Gastroesophageal sphincter (tissue), 3 donors: ENCODE results near the gene SNTG2.

Source experiments
- EP300 ChIP-seq: sonication (generic); formaldehyde crosslinking; IDR thresholded peaks from one replicate; pipeline ENCODE4 v1.6.1; 2017; ENCODE audit warnings: antibody characterized with exemption, mild to moderate bottlenecking
- POLR2AphosphoS5 ChIP-seq: sonication (generic); formaldehyde crosslinking; IDR thresholded peaks from one replicate; pipeline ENCODE4 v1.6.1; 2017; ENCODE audit warnings: antibody characterized with exemption
- TF ChIP-seq, protein P1 (sequence below), 4 experiments: fragments of 200-600 bp in 2 of 4; fragments of 450-650 bp in 2 of 4; sonication (generic) in 1 of 4; IDR thresholded peaks; one replicate each; pipeline ENCODE4 v1.5.1; 2017 to 2019; ENCODE audit warnings: antibody characterized with exemption in 4 of 4, mild to moderate bottlenecking in 2 of 4, moderate library complexity in 2 of 4

GRCh38 chr2:1314254-1314653, 363.6 kb downstream of the SNTG2 start:
- TF ChIP-seq, protein P1, sequence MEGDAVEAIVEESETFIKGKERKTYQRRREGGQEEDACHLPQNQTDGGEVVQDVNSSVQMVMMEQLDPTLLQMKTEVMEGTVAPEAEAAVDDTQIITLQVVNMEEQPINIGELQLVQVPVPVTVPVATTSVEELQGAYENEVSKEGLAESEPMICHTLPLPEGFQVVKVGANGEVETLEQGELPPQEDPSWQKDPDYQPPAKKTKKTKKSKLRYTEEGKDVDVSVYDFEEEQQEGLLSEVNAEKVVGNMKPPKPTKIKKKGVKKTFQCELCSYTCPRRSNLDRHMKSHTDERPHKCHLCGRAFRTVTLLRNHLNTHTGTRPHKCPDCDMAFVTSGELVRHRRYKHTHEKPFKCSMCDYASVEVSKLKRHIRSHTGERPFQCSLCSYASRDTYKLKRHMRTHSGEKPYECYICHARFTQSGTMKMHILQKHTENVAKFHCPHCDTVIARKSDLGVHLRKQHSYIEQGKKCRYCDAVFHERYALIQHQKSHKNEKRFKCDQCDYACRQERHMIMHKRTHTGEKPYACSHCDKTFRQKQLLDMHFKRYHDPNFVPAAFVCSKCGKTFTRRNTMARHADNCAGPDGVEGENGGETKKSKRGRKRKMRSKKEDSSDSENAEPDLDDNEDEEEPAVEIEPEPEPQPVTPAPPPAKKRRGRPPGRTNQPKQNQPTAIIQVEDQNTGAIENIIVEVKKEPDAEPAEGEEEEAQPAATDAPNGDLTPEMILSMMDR (IDR thresholded peaks at IDR 0.05) = no peak
- no peak for TF ChIP-seq EP300
- no peak for TF ChIP-seq POLR2AphosphoS5
